HG03045 (cell line): ENCODE measurements around the gene SH3BP5.
A peak's percentile ranks its signal among the peaks of the same experiment; 100 is the strongest.

Source experiments
- ATAC-seq: cut with Tn5 transposase; IDR thresholded peaks from one replicate; pipeline ENCODE4 v1.9.1; 2021; ENCODE audit warnings: mild to moderate bottlenecking, moderate library complexity; ENCODE audit not compliant: unreplicated experiment

SH3BP5 gene

DNA sequence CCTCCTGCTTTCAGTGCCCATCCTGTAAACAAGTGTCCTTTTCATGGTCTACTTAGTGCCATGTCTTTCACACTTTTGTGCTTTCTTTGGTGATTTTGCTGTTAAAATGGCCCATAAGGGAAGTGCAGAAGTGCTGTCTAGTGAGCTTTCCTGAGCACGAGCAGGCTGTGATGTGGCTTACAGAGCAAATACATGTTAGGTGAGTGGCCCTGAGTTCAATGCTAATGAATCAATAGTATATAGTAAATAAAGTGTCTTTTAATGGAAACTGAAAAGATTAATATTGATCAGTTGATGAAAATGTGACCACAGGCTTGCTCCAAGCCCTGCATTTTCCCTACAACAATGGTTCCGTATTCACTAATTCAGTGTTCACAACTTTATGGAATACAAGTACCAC lies 5.7 kb downstream of the SH3BP5 start:
- no peak for ATAC-seq

DNA sequence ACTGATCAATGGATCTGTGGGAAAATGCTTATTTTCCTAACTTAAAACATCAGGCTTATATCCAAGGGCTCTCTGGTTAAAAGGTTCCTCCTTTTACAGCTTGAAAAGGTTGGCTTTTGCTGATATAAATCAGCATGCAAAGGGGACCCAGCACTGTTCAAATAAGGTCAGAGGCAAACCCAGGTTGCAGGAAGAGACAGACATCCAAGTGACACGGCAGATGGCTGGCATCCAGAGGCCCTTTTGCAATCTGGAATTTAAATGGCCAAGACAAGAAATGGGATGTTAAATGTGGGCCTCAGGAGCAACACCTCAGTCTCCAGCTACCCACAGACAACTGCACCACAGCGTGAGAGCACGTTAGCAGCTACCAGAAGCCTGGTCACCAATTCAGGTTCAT lies 6.3 kb downstream of the SH3BP5 start:
- ATAC-seq = no peak

DNA sequence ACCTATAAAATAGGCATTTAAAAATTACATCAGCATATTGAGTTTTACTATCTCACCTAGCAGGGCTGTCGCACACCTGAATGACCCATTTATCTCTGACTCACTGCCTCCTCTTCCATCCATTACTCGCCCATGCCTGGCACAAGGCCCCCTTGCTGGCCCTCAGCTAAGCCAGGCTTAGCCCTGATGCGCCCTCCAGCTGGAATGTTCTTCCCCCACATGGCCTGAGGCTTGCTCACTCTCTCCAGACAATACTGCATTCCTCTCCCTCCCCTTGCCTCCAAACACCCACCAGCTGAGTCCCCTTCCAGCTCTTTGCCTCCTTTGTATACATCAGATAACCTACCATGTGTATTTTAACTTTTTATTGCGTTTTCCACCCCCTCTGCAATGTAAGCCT lies 7.2 kb downstream of the SH3BP5 start:
- ATAC-seq = no peak

DNA sequence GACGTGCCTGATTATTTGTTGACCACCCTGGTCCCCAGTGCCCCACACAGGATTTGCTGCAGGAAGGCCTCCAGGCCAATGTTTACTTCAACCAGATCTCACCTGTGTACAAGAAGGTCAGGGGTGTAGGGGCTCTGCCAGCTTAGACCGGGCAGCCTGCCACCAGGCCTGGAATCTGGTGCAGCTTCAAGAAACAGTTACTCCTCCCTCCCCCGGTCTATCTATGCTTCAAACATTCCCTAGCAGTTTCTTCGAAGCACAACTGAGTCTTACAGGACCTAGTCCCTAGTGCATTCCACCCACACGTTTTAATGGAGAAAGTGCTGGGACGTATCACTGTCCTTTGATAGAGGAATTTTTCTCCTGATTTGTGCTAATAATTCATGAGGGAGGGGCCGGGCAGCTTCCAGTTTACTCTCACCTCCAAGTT lies 8.0 kb downstream of the SH3BP5 start:
- no peak for ATAC-seq

DNA sequence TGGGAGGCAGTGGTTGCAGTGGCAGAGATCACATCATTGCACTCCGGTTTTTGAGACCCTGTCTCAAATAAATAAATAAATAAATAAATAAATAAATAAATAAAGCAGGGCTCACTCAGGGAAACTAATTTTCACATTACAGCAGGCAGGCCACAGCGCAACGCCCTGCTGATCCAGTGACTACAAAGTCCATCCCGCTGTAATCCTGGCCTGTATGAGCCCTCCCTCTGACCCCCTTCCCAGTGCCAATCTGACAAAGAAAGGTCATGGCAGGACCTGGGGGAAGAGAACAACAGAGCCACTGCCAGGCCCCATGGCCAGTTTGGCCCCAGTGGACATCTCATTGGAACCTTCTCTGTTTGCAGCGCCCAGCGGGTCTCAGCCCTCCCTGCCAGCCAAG lies 9.3 kb downstream of the SH3BP5 start:
- no peak for ATAC-seq

DNA sequence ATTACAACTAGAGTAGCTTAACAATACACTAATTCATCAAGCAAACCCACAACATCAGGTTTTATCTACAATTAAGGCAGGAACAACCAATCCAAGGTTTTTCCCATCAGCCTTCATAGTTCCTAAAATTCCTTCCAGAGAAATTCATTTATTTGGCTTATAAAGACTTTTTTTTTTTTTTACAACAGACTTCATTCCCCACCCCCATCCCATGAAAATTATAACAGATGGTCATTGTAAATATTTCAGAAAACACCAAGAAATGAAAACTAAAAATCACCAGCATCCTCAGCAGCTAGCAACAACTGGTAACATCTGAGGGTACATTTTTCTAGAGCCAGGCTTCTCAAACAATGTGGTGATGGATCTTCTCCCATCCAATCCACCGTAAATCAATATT lies 11.0 kb downstream of the SH3BP5 start:
- ATAC-seq = no peak

DNA sequence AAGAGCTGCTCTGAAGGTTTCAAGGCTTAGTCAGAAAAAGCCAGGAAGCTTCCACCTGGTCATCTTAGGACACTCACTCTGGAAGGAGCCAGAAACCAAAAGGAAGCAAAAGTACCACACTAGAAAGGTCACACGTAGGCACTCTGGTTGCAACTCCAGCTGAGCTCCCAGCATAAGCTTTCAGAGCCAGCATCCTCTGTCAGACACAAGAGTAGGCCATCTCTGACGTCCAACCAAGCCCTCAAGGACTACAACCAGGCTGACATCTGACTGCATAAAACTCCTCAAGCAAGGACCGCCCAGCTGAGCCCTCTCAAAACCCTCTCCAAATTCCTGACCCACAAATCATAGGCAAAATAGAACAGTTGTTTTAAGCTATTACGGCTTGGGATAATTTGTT lies 12.8 kb downstream of the SH3BP5 start:
- ATAC-seq = no peak

DNA sequence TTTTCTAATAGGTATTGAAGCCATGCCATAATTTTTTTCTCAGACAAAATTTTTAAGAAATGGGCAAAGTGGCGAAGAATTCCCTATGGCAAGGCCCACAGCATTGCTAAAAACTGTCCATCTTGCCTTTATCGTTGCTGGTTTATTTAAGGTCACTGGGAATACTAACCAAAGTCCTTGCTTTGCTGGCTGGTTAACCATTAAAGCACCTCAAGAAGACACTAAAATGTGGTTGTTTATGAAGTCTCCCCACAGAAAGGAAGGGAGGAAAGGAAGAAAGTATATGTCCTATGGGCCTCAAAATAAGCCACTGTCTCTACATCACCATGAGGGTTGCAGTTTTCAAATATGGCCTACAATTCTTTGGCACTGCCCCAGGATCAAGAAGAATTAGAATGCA lies 13.2 kb downstream of the SH3BP5 start:
- ATAC-seq = no peak

DNA sequence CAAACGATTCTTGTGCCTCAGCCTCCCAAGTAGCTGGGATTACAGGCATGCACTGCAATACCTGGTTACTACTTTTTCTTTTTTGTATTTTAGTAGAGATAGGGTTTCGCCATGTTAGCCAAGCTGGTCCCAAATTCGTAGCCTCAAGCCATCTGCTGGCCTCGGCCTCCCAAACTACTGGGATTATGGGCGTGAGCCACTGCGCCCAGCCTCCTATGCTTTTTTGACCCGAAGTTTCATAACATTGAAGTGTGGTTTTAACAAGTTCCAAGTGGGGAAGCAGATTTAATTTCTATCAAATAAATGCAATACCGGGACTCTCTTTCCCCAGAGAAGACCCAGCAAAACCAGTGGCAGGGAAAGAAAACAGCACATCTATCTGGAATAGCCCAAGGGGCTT lies 13.7 kb downstream of the SH3BP5 start:
- ATAC-seq = no peak

DNA sequence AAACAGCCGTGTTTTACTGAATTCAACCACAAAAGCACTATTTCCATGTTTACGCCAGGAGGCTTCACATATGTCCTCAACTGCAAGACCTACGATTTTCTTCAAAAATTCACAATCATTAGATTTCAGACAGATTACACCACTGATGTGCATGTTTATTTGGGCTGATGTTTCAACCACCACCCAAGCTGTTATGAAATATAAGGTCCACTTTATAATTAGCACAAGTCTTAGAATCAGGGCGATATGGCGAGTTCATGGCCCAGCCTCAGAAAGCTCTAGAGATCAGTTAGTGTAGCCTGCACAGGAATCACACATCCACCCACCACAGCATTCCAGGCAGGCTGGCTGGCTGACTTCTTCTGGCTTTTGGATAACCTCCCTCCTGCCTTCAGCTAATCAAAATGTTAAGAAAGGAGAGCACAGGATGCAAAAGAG lies 15.4 kb downstream of the SH3BP5 start:
- ATAC-seq = no peak

DNA sequence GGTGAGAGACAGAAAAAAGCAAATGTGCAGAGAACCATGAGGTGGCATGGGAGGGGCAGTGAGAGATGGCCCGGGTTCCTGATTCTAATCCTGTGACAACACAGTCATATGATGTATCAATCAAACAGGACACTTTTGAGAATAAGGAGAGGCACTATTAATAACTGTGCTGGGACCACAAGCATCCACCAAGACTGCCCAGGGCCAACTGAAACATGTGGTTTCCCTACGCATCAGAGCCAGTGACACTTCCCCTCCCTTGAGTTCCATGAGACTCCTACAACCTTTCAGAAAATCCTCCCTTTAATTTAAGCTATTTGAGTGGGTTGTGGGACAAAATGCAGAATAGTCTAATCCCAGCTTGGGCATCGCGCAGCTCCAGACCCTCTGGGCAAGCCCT lies 17.4 kb downstream of the SH3BP5 start:
- ATAC-seq = no peak

DNA sequence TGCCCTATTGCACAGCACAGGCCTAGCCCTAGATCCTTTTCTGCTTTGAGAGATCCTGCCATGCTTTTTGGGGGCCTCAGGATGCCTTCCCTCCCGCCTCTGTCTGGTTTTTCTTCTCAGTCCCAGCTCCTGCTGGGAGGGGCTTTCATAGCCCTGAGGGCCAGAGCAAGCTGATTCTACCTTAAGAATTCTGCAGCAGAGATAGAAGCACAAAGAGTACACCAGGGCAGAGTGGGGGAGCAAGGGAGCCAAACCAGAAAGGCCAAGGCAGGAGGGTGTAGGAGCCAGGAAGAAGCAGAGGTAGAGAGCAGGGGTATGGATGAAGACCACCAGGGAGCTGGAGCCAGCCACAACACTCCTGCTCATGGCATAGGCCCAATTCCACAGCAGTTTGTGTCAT lies 18.1 kb downstream of the SH3BP5 start:
- ATAC-seq = no peak

DNA sequence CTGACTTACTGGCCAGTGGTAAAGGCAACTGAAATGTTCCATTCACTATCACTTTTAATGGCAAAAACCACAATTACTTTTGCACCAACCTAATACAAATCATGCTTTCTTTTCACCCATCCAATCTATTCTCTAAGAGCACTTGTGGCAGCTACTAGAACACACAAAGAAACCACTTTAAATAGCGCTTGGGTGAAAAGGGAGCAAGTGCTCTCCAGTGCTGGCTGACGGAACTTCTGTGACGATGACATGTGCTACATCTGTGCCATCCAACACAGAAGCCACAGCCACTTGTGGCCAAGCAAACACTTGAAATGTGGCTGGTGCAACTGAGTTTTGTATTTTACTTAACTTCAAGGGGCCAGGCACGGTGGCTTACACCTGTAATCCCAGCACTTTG lies 18.9 kb downstream of the SH3BP5 start:
- ATAC-seq = no peak

DNA sequence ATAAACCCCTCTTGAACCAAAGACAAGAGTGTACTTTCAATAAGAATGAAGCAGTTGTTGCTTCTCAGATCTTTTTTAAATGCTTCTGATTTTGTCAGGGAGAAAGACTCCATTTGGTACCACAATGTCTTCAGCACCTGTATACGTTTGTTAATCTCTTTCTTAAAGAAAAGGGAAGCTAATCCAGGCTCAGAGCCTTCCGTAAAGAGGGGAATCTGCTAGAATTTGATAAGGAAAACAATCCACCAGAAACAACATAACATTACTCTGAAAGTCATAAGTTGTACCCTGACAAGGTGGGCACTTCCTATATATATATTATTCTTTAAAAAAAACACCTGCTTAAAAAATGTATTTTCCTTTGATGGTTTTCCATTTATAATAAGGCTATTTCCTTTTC lies 19.8 kb downstream of the SH3BP5 start:
- ATAC-seq = no peak

DNA sequence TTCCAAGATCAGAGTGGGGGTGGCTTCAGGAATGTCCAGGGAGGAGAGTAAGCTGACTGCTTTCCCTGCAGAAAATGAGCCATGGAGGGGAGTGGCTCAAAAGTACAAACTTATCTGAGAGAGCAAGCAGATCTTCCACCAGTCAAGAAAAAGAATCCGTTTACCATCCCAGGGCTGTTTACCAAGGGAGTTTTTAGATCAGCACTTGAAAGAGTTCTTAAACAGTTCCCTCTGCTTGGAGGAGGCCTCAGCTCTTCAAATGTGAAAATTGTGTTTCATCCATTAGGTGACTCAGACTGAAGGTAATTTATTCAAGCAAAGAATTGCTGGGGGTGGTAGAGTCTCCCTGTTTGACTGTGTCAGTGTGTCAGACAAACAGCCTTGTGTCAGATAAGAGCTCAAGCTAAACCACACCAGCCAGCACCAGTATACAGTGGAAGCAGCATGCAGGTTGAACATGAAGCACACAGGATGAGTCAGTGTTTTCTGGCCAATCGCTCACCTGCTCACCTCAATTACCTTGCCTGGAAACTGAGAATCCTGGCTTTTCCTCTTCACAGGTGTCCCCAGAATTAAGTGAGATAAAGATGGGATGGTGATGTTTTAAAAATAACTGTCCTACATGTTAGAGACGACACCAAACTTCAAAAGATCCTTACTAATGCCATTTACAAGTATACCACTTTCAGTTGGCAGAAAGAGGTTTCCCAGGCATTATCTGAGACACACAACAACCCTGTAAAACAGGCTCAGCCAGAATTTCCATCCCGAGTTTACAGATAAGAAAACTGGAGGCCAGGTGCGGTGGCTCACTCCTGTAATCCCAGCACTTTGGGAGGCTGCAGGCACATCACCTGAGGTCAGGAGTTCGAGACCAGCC lies 21.7 kb downstream of the SH3BP5 start:
- ATAC-seq = peak; percentile 79

DNA sequence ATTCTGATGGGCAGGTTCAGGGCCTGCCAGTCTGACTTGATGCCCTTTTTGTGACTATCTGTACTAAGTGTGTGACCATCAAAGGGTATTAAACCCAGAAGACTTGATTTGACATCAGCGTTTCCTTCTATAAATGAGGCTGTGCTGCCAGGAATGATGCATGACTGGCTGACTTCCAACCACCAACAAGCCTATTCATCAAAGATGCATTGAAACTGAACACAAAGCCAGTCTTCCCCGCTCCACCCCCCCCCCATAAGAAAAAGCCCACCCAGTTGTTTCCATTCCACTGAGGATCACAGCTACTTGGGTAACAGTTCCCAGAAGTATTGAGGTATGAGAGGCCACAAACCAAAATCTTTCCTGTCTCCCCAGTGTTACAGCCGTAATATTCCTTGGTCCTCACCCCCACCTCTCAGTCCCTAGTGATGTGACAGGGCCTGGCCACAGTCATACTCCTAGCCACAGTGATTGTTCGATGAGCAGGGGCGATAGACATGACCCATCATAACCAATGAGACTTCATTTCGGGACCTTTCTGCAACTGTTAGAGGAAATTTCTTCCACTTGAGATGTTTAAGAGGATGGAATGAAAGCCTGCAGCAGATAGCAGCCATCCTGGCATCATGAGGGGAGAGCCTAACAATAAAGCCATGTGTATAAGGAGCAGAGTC lies 22.6 kb downstream of the SH3BP5 start:
- ATAC-seq = no peak

DNA sequence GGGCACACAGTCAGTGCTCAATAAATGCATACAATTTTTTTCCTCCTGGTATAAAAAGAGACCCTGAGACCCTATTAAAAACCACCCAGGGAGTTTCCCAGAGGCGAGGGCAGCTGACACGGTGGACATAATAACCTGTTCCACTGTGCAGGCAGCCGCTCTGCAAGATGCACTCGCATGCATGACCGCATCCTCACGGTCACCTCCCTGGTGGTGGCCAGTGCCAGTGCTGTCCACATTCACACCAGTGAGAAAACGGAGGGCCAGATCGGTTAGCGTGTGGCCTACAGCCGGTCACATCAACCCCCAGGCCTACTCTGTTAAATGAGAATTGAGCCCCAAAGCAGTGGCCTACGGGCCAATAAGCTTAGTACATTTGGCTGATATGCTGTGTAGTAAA lies 24.8 kb downstream of the SH3BP5 start:
- ATAC-seq = no peak

DNA sequence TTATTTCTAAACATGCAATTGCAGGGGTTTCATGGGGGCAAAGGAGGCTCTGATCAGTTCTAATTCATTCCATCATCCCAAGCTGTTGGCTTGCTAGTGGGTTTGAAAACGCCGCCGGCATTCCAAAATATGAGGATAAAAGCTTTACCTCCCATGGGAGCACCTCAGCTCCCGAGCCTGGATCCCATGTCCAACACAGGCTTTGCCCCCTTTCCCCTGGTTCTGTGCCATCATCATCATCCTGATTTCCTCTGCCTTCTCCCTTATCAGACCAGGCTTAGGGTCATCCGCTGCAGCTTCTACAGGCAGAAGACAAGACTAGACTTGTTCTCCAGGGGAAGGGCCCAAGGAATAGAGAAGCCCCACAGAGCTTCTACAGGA lies 25.4 kb downstream of the SH3BP5 start:
- ATAC-seq = no peak

DNA sequence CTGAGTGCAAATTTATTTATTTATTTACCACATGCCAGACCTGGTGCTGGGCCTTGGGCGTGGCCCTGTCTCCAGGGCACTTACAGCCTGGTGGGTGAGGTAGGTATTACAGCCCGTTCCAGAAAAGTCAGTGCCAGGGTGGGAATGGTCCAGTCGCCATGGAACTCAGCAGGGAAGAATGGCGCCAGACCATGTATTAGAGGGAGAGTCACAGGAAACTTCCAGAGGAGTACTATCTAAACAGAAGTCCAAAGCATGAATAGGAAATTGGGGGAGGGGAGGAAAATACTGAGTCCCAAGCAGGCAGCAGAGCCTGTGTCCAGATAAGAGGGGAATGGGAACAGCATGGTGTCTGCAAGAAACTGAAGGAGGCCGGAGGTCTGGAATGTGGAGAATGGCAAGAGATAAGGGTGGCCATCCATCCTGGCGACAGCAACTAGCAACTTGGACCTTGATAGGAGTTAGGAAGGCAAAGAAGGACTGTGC lies 27.0 kb downstream of the SH3BP5 start:
- no peak for ATAC-seq

DNA sequence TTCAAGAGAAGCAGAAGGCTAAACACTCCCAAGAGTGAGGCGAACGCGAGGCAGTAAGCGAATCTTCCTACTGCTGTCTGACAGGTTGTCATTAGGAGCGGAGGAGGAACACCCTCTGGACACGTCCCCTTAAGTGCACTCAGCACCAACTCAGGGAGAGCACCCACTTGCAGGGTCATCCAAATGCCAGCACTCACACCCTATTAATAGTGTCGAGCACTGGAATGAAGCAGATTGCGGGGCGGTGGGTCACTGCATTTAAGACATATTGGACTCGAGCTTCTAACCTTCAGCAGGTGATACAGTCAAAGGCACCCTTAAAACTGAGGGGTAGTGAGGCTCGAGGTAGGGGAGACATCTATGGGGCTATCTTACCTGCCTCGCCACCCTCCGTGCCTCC lies 28.7 kb downstream of the SH3BP5 start:
- no peak for ATAC-seq

DNA sequence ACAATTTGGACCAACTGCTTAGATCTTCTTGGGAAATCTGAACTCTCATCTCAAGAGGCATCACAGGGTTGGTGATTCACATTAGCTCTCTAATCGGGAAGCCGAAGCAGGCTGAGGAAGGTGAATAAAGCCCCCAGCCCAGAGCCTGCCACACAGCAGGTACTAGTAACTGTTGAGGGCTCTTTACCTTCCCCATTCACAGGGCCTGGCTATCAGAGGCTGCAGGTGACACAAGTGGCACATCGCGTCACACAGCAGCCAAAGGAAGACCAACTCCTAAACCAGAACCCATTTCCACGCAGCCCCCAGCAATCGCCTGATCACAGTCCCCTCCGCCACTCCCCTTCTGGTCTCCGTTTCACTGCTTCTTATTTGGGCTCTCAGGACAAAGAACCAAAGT lies 29.2 kb downstream of the SH3BP5 start:
- no peak for ATAC-seq

DNA sequence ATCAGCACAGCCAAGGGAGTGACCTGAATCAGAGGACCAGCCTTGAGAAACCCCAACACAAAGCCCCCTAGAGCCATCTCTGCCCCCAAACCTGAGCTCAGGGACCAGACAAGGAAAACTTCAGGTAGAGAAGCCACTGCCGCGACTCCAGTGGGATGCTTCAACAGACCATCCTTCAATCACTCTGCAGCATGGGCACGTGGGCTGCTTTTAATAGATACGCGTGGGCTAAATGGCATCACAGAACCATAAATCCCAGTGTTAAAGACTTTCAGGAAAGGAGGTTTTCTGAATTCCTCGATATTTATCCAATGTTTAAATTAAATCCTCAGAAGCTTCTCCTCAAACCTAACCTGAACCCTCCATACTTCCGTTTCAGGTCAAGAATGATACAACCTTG lies 30.6 kb downstream of the SH3BP5 start:
- no peak for ATAC-seq
